IMR-90 (cell line): ENCODE results near the gene ASPA. TPM values are rescaled to one million over a fixed set of nuclear protein-coding genes. Genes with fewer than 3 reads are reported as not detected.

Source experiments
- ATAC-seq: fragments of 200-7000 bp; cut with Tn5 transposase; 2 replicates; pipeline ENCODE4 v1.9.1; 2020; ENCODE audit warnings: low read depth, mild to moderate bottlenecking, moderate library complexity
- BruUV-seq: library from RNA; stranded (reverse); fragments of 400-500 nt; replicated peaks from 2 replicates; lab custom pipeline; 2021; lab: Mats Ljungman, UMichigan
- CTCF ChIA-PET: fragments of 300-600 bp; formaldehyde crosslinking; extraction: SDS; loops from one replicate; lab custom pipeline; 2021; ENCODE audit warnings: antibody characterized with exemption; lab: Yijun Ruan, JAX
- POLR2A ChIA-PET: fragments of 300-600 bp; sonication (Branson Sonifier 250); formaldehyde crosslinking; loops from one replicate; lab custom pipeline; 2022; ENCODE audit warnings: antibody characterized with exemption; ENCODE audit not compliant: unreplicated experiment; lab: Charles Lee
- DNase-seq: peaks from one replicate; pipeline ENCODE4 v3.0.0; 2013
- H2AFZ ChIP-seq: replicated peaks from 2 replicates; pipeline ENCODE3; 2013; ENCODE audit warnings: low read length, mild to moderate bottlenecking; ENCODE audit not compliant: poor library complexity
- H2AK5ac ChIP-seq: 2 replicates; pipeline ENCODE4 v1.6.1; 2013; ENCODE audit warnings: low read depth, low read length, inconsistent platforms
- H2AK9ac ChIP-seq: replicated peaks from 2 replicates; pipeline ENCODE3; 2013; ENCODE audit warnings: mild to moderate bottlenecking, low read depth, low read length, moderate library complexity; ENCODE audit not compliant: poor library complexity
- H2BK120ac ChIP-seq: 2 replicates; pipeline ENCODE4 v1.6.1; 2013; ENCODE audit warnings: low read depth, low read length, inconsistent platforms
- H2BK15ac ChIP-seq: 3 replicates; pipeline ENCODE4 v1.6.1; 2013; ENCODE audit warnings: low read depth, low read length, inconsistent platforms
- H2BK20ac ChIP-seq: 2 replicates; pipeline ENCODE4 v1.6.1; 2013; ENCODE audit warnings: low read depth, mild to moderate bottlenecking, inconsistent platforms, low read length, moderate library complexity
- H2BK5ac ChIP-seq: 2 replicates; pipeline ENCODE4 v1.6.1; 2013; ENCODE audit warnings: mild to moderate bottlenecking, low read depth, low read length, inconsistent platforms; ENCODE audit not compliant: poor library complexity, severe bottlenecking
- H3K14ac ChIP-seq: replicated peaks from 2 replicates; pipeline ENCODE4 v1.6.1; 2013; ENCODE audit warnings: low read depth, low read length, inconsistent platforms
- H3K18ac ChIP-seq: 2 replicates; pipeline ENCODE4 v1.6.1; 2013; ENCODE audit warnings: low read depth, low read length, control low read depth
- H3K23ac ChIP-seq: 2 replicates; pipeline ENCODE4 v1.6.1; 2013; ENCODE audit warnings: low read depth, low read length, inconsistent platforms
- H3K27ac ChIP-seq: 2 replicates; pipeline ENCODE4 v1.5.1; 2013; ENCODE audit warnings: mild to moderate bottlenecking, control low read depth, low read length; ENCODE audit not compliant: insufficient read depth
- H3K27me3 ChIP-seq: 2 replicates; pipeline ENCODE4 v1.6.1; 2013; ENCODE audit warnings: low read length; ENCODE audit not compliant: control insufficient read depth, insufficient read depth
- H3K36me3 ChIP-seq: 2 replicates; pipeline ENCODE4 v1.6.1; 2013; ENCODE audit warnings: low read length, mixed read lengths; ENCODE audit not compliant: control insufficient read depth, insufficient read depth
- H3K4ac ChIP-seq: 2 replicates; pipeline ENCODE4 v1.6.1; 2013; ENCODE audit warnings: low read depth, low read length, inconsistent platforms
- H3K4me1 ChIP-seq: 2 replicates; pipeline ENCODE4 v1.6.1; 2013; ENCODE audit warnings: low read length, mixed read lengths; ENCODE audit not compliant: control insufficient read depth, insufficient read depth
- H3K4me2 ChIP-seq: 2 replicates; pipeline ENCODE4 v1.6.1; 2013; ENCODE audit warnings: low read depth, mild to moderate bottlenecking, control low read depth, low read length, moderate library complexity
- H3K4me3 ChIP-seq: 2 replicates; pipeline ENCODE4 v1.5.1; 2013; ENCODE audit warnings: low read depth, mild to moderate bottlenecking, control low read depth, low read length, moderate library complexity; ENCODE audit not compliant: insufficient read depth
- H3K56ac ChIP-seq: 2 replicates; pipeline ENCODE4 v1.6.1; 2013; ENCODE audit warnings: low read length, inconsistent platforms; ENCODE audit not compliant: insufficient read depth; ENCODE audit errors: extremely low read depth
- H3K79me1 ChIP-seq, 2 experiments: 2 replicates each; pipeline ENCODE4 v1.6.1; 2013; ENCODE audit warnings: low read length in 2 of 2, inconsistent platforms in 1 of 2, low read depth in 1 of 2
- H3K9ac ChIP-seq: 2 replicates; pipeline ENCODE4 v1.6.1; 2013; ENCODE audit warnings: low read depth, low read length, control low read depth
- H3K9me1 ChIP-seq: 2 replicates; pipeline ENCODE4 v1.6.1; 2013; ENCODE audit warnings: low read length, inconsistent platforms; ENCODE audit not compliant: insufficient read depth
- H3K9me3 ChIP-seq: 2 replicates; pipeline ENCODE4 v1.6.1; 2013; ENCODE audit warnings: low read length; ENCODE audit not compliant: control insufficient read depth, insufficient read depth
- H4K20me1 ChIP-seq: 2 replicates; pipeline ENCODE4 v1.6.1; 2013; ENCODE audit warnings: low read length, inconsistent platforms; ENCODE audit not compliant: insufficient read depth
- H4K5ac ChIP-seq: 2 replicates; pipeline ENCODE4 v1.6.1; 2013; ENCODE audit warnings: mild to moderate bottlenecking, low read depth, low read length, control low read depth
- H4K8ac ChIP-seq, 2 experiments: 2 replicates each; pipeline ENCODE4 v1.6.1; 2013; ENCODE audit warnings: low read depth in 2 of 2, low read length in 2 of 2, control low read depth in 1 of 2, inconsistent platforms in 1 of 2
- H4K91ac ChIP-seq: 2 replicates; pipeline ENCODE4 v1.6.1; 2013; ENCODE audit warnings: low read depth, low read length, inconsistent platforms; ENCODE audit not compliant: insufficient read depth
- CHD1 ChIP-seq: IDR thresholded peaks from 2 replicates; pipeline ENCODE4 v1.6.1; 2012; ENCODE audit warnings: low read depth, low read length, improper control_type of control experiment
- FOS ChIP-seq: fragments of 150-350 bp; IDR thresholded peaks from 2 replicates; pipeline ENCODE4 v1.6.1; 2016; ENCODE audit warnings: low read depth, low read length
- SMC3 ChIP-seq: fragments of 150-350 bp; IDR thresholded peaks from 2 replicates; pipeline ENCODE4 v1.6.1; 2016; ENCODE audit warnings: low read depth, mild to moderate bottlenecking, antibody characterized with exemption, low read length, moderate library complexity
- WGBS, 2 experiments: methylation state at CpG; one replicate each; pipeline versions ENCODE4 v1.1.5 to v1.1.7; 2013; ENCODE audit warnings: missing lambda C conversion rate in 2 of 2; ENCODE audit not compliant: insufficient read length in 1 of 2; ENCODE audit errors: extremely low coverage in 2 of 2; 5-methylcytosine and 5-hydroxymethylcytosine counted together
- dilution Hi-C: fragments of 300-500 bp; cut with HindIII; formaldehyde crosslinking; loops from one replicate; pipeline ENCODE4 v1.14.3; 2018; ENCODE audit warnings: low sequenced_read_pairs; ENCODE audit not compliant: unreplicated experiment
- in situ Hi-C: fragments of 300-500 bp; cut with MboI; formaldehyde crosslinking; loops from 3 replicates; pipeline ENCODE4 v1.14.3; 2019; ENCODE audit warnings: low sequenced_read_pairs, inconsistent platforms, mixed read lengths
- intact Hi-C: fragments of 100-400 bp; cut with micrococcal nuclease; formaldehyde crosslinking; loops from 2 replicates; pipeline ENCODE4 v1.10.0; 2022
- polyA plus RNA-seq, 3 experiments: library from polyadenylated mRNA; depleted of rRNA; stranded (reverse); fragments of >200 nt; gene quantifications; 2 replicates each; pipeline ENCODE4 v1.2.3, GENCODE V29; 2012; ENCODE audit warnings: low replicate concordance in 1 of 3
- total RNA-seq: library from RNA; depleted of rRNA; stranded (reverse); fragments of >200 nt; gene quantifications from 2 replicates; pipeline ENCODE4 v1.2.3, GENCODE V29; 2012

Gene ASPA
- total and polyA plus RNA-seq, 2 of the 4 experiments (the other 2 are of a cell fraction) = 0.02 TPM; not detected in 1

- Histone ChIP-seq H3K56ac (no peak overlapping the region), H4K91ac (no peak overlapping the region), H2BK15ac (no peak overlapping the region), H3K79me1 (no peaks in the 10 kb centered on the region), H3K27me3 (peaks cover 18% of the 10 kb centered on the region; the same call in 1 of the 2 replicates), H2AK5ac (no peak overlapping the region), H2BK5ac (no peak overlapping the region), H2BK20ac (no peak overlapping the region), H4K8ac (no peak overlapping the region), H3K27ac (no peak overlapping the region), H3K9ac (no peak overlapping the region), H3K18ac (no peak overlapping the region), H4K20me1 (no peaks in the 10 kb centered on the region), H3K23ac (no peak overlapping the region), H3K36me3 (no peaks in the 10 kb centered on the region), H4K5ac (no peak overlapping the region), H3K9me3 (no peaks in the 10 kb centered on the region), H2BK120ac (no peak overlapping the region), H3K4me1 (no peaks in the 10 kb centered on the region), H2AFZ (no peak overlapping the region), H3K14ac (no peak overlapping the region), H3K4me3 (no peak overlapping the region), H2AK9ac (no peak overlapping the region), H3K4me2 (no peak overlapping the region), H3K4ac (no peak overlapping the region), H3K9me1 (no peaks in the 10 kb centered on the region)
- dilution Hi-C loops = no loop called here
- ATAC-seq (no peak), DNase-seq (no peak)
- WGBS, 2 experiments = 40% methylated on average over 4 of the region's 16 CpGs; no CpG with 5 or more reads in 1 of the 2 experiments
- no peak for TF ChIP-seq FOS
- TF ChIP-seq SMC3 = no peak
- no peak for TF ChIP-seq CHD1
- BruUV-seq = no TSS peak
- in situ Hi-C loops = no loop called here
- CTCF ChIA-PET = no interaction called here
- POLR2A ChIA-PET = no interaction called here
- intact Hi-C loops = no loop called here
Measured at GRCh38 chr17:3542410-3543088, 66.8 kb downstream of the ASPA start.
